Measurements from ENCODE around the gene OR52D1.

DNA sequence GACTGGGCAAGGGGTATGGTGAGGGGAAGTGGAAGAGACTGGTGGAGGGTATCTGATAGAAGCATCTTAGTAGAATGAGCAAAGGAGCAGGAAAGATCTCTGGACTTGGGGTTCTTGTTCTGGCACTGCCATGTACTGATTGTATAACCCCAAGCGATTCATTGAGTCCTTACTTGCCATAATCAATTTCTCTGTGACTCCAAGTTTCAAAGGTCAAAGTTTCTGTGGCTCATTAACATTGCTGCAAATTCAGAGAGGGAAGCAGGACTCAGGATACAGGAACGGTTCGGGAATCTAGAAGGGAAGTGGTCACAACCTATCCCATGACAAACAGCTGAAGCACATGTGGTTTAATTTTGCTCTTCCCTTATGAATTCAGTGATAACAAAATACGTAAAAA is 39.1 kb upstream of the OR52D1 start:
- TF ChIP-seq EP300 (IDR thresholded peaks at IDR 0.05) (no peak), POLR2A (IDR thresholded peaks at IDR 0.05) (no peak), POLR2AphosphoS5 (IDR thresholded peaks at IDR 0.05) (no peak)
- TF ChIP-seq, protein P1, sequence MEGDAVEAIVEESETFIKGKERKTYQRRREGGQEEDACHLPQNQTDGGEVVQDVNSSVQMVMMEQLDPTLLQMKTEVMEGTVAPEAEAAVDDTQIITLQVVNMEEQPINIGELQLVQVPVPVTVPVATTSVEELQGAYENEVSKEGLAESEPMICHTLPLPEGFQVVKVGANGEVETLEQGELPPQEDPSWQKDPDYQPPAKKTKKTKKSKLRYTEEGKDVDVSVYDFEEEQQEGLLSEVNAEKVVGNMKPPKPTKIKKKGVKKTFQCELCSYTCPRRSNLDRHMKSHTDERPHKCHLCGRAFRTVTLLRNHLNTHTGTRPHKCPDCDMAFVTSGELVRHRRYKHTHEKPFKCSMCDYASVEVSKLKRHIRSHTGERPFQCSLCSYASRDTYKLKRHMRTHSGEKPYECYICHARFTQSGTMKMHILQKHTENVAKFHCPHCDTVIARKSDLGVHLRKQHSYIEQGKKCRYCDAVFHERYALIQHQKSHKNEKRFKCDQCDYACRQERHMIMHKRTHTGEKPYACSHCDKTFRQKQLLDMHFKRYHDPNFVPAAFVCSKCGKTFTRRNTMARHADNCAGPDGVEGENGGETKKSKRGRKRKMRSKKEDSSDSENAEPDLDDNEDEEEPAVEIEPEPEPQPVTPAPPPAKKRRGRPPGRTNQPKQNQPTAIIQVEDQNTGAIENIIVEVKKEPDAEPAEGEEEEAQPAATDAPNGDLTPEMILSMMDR (IDR thresholded peaks at IDR 0.05): no peak

Measured in suprapubic skin (tissue), 4 donors.